Fibroblast of lung (primary cell): Measurements from ENCODE around the gene PLEKHA5. TPM values are rescaled to one million over a fixed set of nuclear protein-coding genes. Genes with fewer than 3 reads are reported as not detected.

ENCODE experiments used
- DNase-seq, 2 donors: peaks; one replicate each; pipeline versions ENCODE4 v3.0.0 to v3.0.0-alpha.2; 2010; ENCODE audit warnings: low read depth in 2 of 2
- H2AFZ ChIP-seq: 2 replicates; pipeline ENCODE4 v1.5.1; 2012; ENCODE audit warnings: low read length, control low read depth, inconsistent platforms
- H3K27ac ChIP-seq: 2 replicates; pipeline ENCODE4 v1.5.1; 2011; ENCODE audit warnings: low read length, control low read depth; ENCODE audit not compliant: insufficient read depth
- H3K27me3 ChIP-seq: 2 replicates; pipeline ENCODE4 v1.5.1; 2011; ENCODE audit warnings: mild to moderate bottlenecking, low read length; ENCODE audit not compliant: control insufficient read depth, insufficient read depth
- H3K36me3 ChIP-seq: 2 replicates; pipeline ENCODE4 v1.5.1; 2011; ENCODE audit warnings: low read length; ENCODE audit not compliant: control insufficient read depth, insufficient read depth
- H3K4me1 ChIP-seq: 2 replicates; pipeline ENCODE4 v1.5.1; 2011; ENCODE audit warnings: low read length; ENCODE audit not compliant: control insufficient read depth, insufficient read depth; ENCODE audit errors: extremely low read depth
- H3K4me2 ChIP-seq: 2 replicates; pipeline ENCODE4 v1.5.1; 2011; ENCODE audit warnings: low read length, control low read depth; ENCODE audit not compliant: insufficient read depth; ENCODE audit errors: extremely low read depth
- H3K4me3 ChIP-seq, 4 experiments: fragments of 200-600 bp in 1 of 4; sonication (generic) in 1 of 4; replicated peaks in 1 of 4; 2 replicates each; pipeline ENCODE4 v1.5.1; 2011 to 2016; ENCODE audit warnings: low read length in 4 of 4, low read depth in 3 of 4, mild to moderate bottlenecking in 3 of 4, control low read depth in 2 of 4, inconsistent platforms in 1 of 4, mixed read lengths in 1 of 4; ENCODE audit not compliant: insufficient read depth in 1 of 4; ENCODE audit errors: control extremely low read depth in 1 of 4
- H3K79me2 ChIP-seq: 2 replicates; pipeline ENCODE4 v1.5.1; 2012; ENCODE audit warnings: mild to moderate bottlenecking, low read length, inconsistent platforms; ENCODE audit not compliant: control insufficient read depth, insufficient read depth
- H3K9ac ChIP-seq: 2 replicates; pipeline ENCODE4 v1.5.1; 2011; ENCODE audit warnings: mild to moderate bottlenecking, low read length, control low read depth; ENCODE audit not compliant: insufficient read depth
- H3K9me3 ChIP-seq: 2 replicates; pipeline ENCODE4 v1.5.1; 2012; ENCODE audit warnings: low read depth, low read length; ENCODE audit not compliant: control insufficient read depth, insufficient read depth
- H4K20me1 ChIP-seq: 2 replicates; pipeline ENCODE4 v1.5.1; 2011; ENCODE audit warnings: low read length; ENCODE audit not compliant: control insufficient read depth, insufficient read depth; ENCODE audit errors: extremely low read depth
- EZH2 ChIP-seq: IDR thresholded peaks from 2 replicates; pipeline ENCODE4 v1.5.1; 2012; ENCODE audit warnings: low read length, control low read depth, mild to moderate bottlenecking; ENCODE audit errors: missing control alignments
- polyA plus RNA-seq, 2 donors: library from polyadenylated mRNA; depleted of rRNA in 1 of 2; stranded (reverse) in 1 of 2; unstranded in 1 of 2; fragments of >200 nt; gene quantifications; 2 replicates each; pipeline ENCODE4 v1.2.1, GENCODE V29; 2011 to 2012; ENCODE audit warnings: missing spikeins in 1 of 2
- total RNA-seq: library from RNA; depleted of rRNA; stranded (reverse); fragments of >200 nt; gene quantifications from 2 replicates; pipeline ENCODE4 v1.2.1, GENCODE V29; 2014
- TF ChIP-seq, protein P1 (sequence below), 2 donors: IDR thresholded peaks in 1 of 2; conservative IDR thresholded peaks in 1 of 2; 1 replicate in 1 of 2; 2 replicates in 1 of 2; pipeline ENCODE4 v1.5.1; 2011 to 2012; ENCODE audit warnings: low read length in 2 of 2, control low read depth in 1 of 2, inconsistent platforms in 1 of 2, low read depth in 1 of 2, mild to moderate bottlenecking in 1 of 2

Gene PLEKHA5
- total and polyA plus RNA-seq, 2 donors (not counting 1 experiment from before 2014, with no cell fraction given) = 15.5 to 50.4 TPM

- H3K27ac ChIP-seq = no peak overlapping the region
- no peak for TF ChIP-seq EZH2
- TF ChIP-seq, protein P1, sequence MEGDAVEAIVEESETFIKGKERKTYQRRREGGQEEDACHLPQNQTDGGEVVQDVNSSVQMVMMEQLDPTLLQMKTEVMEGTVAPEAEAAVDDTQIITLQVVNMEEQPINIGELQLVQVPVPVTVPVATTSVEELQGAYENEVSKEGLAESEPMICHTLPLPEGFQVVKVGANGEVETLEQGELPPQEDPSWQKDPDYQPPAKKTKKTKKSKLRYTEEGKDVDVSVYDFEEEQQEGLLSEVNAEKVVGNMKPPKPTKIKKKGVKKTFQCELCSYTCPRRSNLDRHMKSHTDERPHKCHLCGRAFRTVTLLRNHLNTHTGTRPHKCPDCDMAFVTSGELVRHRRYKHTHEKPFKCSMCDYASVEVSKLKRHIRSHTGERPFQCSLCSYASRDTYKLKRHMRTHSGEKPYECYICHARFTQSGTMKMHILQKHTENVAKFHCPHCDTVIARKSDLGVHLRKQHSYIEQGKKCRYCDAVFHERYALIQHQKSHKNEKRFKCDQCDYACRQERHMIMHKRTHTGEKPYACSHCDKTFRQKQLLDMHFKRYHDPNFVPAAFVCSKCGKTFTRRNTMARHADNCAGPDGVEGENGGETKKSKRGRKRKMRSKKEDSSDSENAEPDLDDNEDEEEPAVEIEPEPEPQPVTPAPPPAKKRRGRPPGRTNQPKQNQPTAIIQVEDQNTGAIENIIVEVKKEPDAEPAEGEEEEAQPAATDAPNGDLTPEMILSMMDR (conservative IDR thresholded peaks at IDR 0.05 in 1 of 2, IDR thresholded peaks at IDR 0.05 in 1 of 2; ENCODE audit: low read depth in 1 of 2, low read length in 2 of 2) = no peak
- H3K36me3 ChIP-seq = no peaks in the 10 kb centered on the region
These were observed 130.6 kb downstream of the PLEKHA5 start for GRCh38 chr12:19260135-19260534.

DNA sequence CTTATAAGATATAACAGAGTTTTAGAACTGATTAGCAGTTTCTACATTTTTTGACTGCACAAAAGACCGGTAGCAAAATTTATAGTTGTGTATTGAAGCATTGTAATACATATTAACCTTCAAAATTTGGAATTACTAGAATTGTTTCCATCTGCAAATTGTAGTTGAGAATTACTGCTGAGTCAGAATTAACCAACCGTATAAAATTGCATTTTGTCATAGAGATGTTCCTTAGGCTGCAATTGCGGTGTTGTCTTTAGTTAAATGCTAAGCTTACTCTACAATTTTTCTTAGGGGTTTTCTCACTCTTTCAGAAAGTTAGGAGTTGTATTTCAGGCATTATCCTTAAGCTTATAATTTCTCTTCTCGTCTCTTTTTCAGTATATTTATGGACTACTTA, 132.2 kb downstream of the PLEKHA5 start:
- H2AFZ ChIP-seq = no peak overlapping the region
- H3K4me3 ChIP-seq = no peak overlapping the region
- H3K27ac ChIP-seq = no peak overlapping the region
- H3K36me3 ChIP-seq = no peaks in the 10 kb centered on the region
- no peaks in the 10 kb centered on the region for H3K4me1 ChIP-seq
- no peak overlapping the region for H3K4me2 ChIP-seq
- TF ChIP-seq, protein P1 (conservative IDR thresholded peaks at IDR 0.05 in 1 of 2, IDR thresholded peaks at IDR 0.05 in 1 of 2; ENCODE audit: low read depth in 1 of 2, low read length in 2 of 2) = no peak
- TF ChIP-seq EZH2 = no peak
- no peaks in the 10 kb centered on the region for H4K20me1 ChIP-seq
- peak in 1 of 2 donors; percentile 34 for DNase-seq
- no peaks in the 10 kb centered on the region for H3K27me3 ChIP-seq
- H3K9me3 ChIP-seq = no peaks in the 10 kb centered on the region
- H3K9ac ChIP-seq = no peak overlapping the region
- H3K79me2 ChIP-seq = no peaks in the 10 kb centered on the region

More at GRCh38 chr12:19260135-19260534, 130.6 kb downstream of the PLEKHA5 start:
- no peak overlapping the region for H3K9ac ChIP-seq
- no peak overlapping the region for H3K4me2 ChIP-seq
- no peaks in the 10 kb centered on the region for H4K20me1 ChIP-seq
- H3K79me2 ChIP-seq = no peaks in the 10 kb centered on the region
- H3K9me3 ChIP-seq = no peaks in the 10 kb centered on the region
- H3K4me1 ChIP-seq = no peaks in the 10 kb centered on the region
- H3K4me3 ChIP-seq = no peak overlapping the region
- DNase-seq = no peak
- H2AFZ ChIP-seq = no peak overlapping the region
- no peaks in the 10 kb centered on the region for H3K27me3 ChIP-seq

DNA sequence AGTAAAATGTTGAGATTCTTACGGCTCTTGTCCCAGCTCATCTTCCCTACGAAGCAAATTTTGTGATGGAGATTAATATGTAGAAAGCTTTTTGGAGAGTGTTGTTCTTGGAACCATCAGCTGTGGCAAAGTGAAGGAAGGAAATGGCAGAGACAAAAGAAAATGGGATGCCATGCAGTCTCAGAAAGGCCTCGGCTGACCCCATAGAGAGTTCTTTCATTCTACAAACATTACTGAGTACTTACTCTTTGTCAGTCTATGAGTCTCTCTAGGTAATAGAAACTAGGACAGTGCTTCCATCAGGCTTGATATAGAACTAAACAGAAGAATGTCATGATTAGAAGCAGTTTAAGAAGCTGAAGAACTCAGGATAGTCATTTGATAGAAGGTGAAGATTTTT, 134.1 kb downstream of the PLEKHA5 start:
- peak in 1 of 2 donors; percentile 45 for DNase-seq
- Histone ChIP-seq H3K4me2 (no peak overlapping the region), H3K27ac (no peak overlapping the region), H2AFZ (no peak overlapping the region), H3K4me1 (no peaks in the 10 kb centered on the region), H3K27me3 (no peaks in the 10 kb centered on the region), H4K20me1 (no peaks in the 10 kb centered on the region), H3K9ac (no peak overlapping the region), H3K79me2 (no peaks in the 10 kb centered on the region), H3K9me3 (no peaks in the 10 kb centered on the region), H3K4me3 (no peak overlapping the region), H3K36me3 (no peaks in the 10 kb centered on the region)
- TF ChIP-seq EZH2 = no peak
- TF ChIP-seq, protein P1 (conservative IDR thresholded peaks at IDR 0.05 in 1 of 2, IDR thresholded peaks at IDR 0.05 in 1 of 2; ENCODE audit: low read depth in 1 of 2, low read length in 2 of 2) = no peak
